Astrocyte of the cerebellum (primary cell): ENCODE results near the gene DMXL1.

Experiments
- DNase-seq: peaks from one replicate; pipeline ENCODE4 v3.0.0-alpha.2; 2011; ENCODE audit warnings: low read depth
- H3K4me3 ChIP-seq: 2 replicates; pipeline ENCODE4 v1.5.1; 2011; ENCODE audit warnings: mild to moderate bottlenecking, low read depth, low read length, moderate library complexity
- in situ Hi-C: cut with HindIII; loops from 2 replicates; pipeline ENCODE4 v1.10.0; 2017; ENCODE audit warnings: low sequenced_read_pairs
- TF ChIP-seq, protein P1 (sequence below): IDR thresholded peaks from 2 replicates; pipeline ENCODE4 v1.5.1; 2012; ENCODE audit warnings: low read length, low read depth, moderate library complexity, mild to moderate bottlenecking; ENCODE audit errors: missing control alignments

Gene DMXL1

DNA sequence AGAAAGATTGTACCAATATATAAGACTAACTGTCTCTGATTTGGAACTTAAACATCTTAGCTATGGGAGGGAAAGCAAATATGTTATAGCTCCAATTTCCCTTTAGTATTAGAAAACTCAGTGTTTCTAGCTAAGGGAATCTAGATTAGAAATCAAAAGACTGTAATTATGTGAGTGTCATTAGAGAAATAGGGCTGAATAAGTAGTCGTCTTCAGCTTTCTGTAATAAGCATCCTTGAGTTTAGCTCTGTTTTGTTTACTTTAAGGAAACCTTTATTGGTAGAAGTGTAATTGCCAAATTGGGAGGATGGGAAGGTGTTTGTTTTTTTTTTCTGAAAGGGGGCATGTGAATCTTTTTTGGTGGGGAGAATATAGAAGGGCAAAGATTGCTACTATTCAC, 5.2 kb downstream of the DMXL1 start:
- in situ Hi-C loops, result no loop called here
- no peak overlapping the region for H3K4me3 ChIP-seq
- DNase-seq, result no peak
- TF ChIP-seq, protein P1, sequence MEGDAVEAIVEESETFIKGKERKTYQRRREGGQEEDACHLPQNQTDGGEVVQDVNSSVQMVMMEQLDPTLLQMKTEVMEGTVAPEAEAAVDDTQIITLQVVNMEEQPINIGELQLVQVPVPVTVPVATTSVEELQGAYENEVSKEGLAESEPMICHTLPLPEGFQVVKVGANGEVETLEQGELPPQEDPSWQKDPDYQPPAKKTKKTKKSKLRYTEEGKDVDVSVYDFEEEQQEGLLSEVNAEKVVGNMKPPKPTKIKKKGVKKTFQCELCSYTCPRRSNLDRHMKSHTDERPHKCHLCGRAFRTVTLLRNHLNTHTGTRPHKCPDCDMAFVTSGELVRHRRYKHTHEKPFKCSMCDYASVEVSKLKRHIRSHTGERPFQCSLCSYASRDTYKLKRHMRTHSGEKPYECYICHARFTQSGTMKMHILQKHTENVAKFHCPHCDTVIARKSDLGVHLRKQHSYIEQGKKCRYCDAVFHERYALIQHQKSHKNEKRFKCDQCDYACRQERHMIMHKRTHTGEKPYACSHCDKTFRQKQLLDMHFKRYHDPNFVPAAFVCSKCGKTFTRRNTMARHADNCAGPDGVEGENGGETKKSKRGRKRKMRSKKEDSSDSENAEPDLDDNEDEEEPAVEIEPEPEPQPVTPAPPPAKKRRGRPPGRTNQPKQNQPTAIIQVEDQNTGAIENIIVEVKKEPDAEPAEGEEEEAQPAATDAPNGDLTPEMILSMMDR, result no peak

DNA sequence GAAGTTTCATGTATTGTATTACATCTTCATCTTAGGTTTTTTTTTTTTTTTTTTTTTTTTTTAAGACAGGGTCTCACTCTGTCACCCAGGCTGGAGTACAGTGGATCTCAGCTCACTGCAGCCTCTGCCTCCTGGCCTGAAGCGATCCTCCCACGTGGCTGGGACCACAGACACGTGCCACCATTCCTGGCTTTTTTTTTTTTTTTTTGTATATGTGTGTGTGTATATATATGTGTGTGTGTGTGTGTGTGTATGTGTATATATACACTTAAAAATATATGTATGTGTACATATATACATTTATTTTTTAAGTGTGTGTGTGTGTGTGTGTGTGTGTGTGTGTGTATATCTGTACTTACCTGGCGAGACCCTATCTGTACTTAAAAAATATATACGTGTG, 6.6 kb downstream of the DMXL1 start:
- TF ChIP-seq, protein P1, result no peak
- H3K4me3 ChIP-seq, result no peak overlapping the region
- no peak for DNase-seq
- in situ Hi-C loops, result no loop called here

DNA sequence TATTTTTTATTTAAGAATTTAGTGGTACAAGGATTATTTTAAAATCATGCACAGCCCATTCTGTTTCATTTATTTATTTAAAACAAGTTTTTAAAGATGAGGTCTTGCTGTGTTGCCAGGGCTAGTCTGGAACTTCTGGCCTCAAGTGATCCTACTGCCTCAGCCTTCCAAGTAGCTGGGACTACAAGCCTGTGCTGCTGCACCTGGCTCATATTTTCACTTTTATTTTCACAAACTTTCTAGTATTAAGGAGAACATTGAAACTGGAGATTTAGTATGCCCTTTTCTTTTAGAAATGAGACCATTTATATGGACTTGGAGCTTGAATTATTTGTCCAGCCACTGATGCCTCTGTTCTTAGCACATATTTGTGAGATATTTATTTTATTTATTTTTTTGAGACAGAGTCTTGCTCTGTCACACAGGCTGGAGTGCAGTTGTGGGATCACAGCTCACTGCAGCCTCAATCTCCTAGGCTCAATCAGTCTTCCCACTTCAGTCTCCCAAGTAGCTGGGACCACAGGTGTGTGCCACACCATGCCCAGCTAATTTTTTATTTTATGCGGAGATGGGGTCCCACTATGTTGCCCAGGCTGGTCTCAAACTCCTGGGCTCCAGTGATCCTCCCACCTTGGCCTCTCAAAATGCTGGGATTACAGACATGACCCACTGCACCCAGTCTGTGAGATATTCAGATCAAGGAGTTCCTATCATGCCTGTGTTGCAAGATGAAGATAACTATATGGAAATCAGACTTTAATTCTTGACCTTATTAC, 7.4 kb downstream of the DMXL1 start:
- TF ChIP-seq, protein P1, result no peak
- in situ Hi-C loops, result no loop called here
- no peak overlapping the region for H3K4me3 ChIP-seq
- no peak for DNase-seq

DNA sequence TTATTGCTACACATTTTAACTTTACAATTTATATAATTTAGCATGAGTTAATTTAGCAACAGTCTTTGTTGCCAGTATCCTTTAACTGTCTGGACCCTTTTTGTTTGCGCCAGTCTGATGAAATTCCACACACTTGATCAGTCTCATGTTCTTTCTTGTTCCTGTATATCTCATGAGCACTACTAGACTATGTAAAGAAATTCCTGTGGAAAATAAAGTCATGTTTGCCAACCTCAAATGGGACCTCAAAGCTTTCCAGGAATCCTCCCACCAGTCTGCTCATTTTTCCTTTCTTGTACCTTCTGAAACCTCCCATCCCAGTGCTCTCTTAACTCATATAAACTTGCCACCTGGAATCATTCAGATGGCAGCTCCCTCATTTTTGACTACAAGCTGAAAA, 8.0 kb downstream of the DMXL1 start:
- in situ Hi-C loops, result no loop called here
- no peak overlapping the region for H3K4me3 ChIP-seq
- DNase-seq, result peak; percentile 23
- TF ChIP-seq, protein P1, result no peak

DNA sequence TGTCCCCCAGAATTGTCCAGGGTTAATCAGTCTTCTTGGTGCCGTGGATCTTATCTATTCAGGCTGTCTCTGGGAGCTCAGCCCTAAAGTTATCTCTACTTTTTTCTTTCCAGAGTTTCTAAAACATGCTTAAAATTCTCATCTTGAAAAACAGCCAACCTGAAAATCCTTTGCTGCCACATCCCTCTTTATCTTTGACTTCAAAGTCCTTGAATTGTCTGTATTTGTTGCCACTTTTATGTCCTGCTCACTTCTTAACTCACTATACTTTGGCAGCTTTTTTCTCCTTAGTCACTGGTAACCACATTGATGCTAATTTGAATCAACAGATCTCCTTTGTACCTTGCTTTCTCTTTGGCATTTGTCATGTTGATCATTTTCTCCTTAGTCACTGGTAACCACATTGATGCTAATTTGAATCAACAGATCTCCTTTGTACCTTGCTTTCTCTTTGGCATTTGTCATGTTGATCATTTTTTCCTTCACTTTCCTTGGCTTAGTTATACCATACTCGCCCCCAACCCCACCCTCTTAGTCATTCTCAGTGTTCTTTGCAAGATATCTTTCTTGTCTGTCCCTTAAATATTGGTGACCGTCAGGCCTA, 8.5 kb downstream of the DMXL1 start:
- TF ChIP-seq, protein P1, result no peak
- in situ Hi-C loops, result no loop called here
- DNase-seq, result no peak
- no peak overlapping the region for H3K4me3 ChIP-seq

DNA sequence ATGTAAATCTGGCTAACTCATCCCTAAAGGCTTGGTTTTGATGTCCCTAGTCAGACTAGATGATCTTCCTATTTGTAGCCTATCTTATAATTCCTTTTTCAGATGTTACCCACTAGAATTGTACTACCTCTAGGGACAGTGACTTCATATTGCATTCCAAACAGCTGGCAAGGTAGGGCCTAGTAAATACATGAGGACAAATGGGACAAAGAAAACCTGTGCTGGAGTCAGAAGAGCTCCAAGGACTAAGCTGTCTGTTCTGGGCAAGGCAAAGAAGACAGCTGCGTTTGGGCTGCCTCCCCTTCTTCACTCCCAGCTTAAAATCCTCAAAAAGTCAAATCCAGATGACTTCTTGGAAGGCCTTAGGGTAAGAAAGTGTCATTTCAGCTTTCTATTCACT, 10.0 kb downstream of the DMXL1 start:
- in situ Hi-C loops, result no loop called here
- H3K4me3 ChIP-seq, result no peak overlapping the region
- DNase-seq, result no peak
- TF ChIP-seq, protein P1, result no peak
